PC-9 (cell line): ENCODE measurements around the gene PLCH2.

ENCODE experiments used
- CTCF ChIP-seq: fragments of 200-600 bp; sonication (generic); conservative IDR thresholded peaks from 2 replicates; pipeline ENCODE4 v1.6.1; 2017; ENCODE audit warnings: mixed run types, antibody characterized with exemption, mild to moderate bottlenecking, moderate library complexity
- EZH2 ChIP-seq: fragments of 200-600 bp; sonication (generic); IDR thresholded peaks from 2 replicates; pipeline ENCODE4 v1.8.0; 2017; ENCODE audit warnings: antibody characterized with exemption, low read depth

GRCh38 chr1:2466958-2467554, 9.0 kb upstream of the PLCH2 start:
- TF ChIP-seq CTCF (no peak), EZH2 (no peak)
